H1 (cell line): Measurements from ENCODE around the gene GPR12. TPM values are rescaled to one million over a fixed set of nuclear protein-coding genes. Genes with fewer than 3 reads are reported as not detected.

ENCODE experiments used
- CTCF ChIA-PET: fragments of 300-600 bp; sonication (Branson Sonifier 250); formaldehyde crosslinking; loops from one replicate; lab custom pipeline; 2021; ENCODE audit not compliant: partially characterized antibody; lab: Charles Lee
- POLR2A ChIA-PET: fragments of 300-600 bp; sonication (Branson Sonifier 250); formaldehyde crosslinking; loops from one replicate; lab custom pipeline; 2021; ENCODE audit warnings: inconsistent platforms; ENCODE audit not compliant: partially characterized antibody; lab: Charles Lee
- DNase-seq, 2 experiments: peaks; one replicate each; pipeline versions ENCODE4 v3.0.0 to v3.0.0-alpha.2; 2010 to 2022; ENCODE audit warnings: low spot score in 2 of 2, low read depth in 1 of 2, mixed read lengths in 1 of 2
- FAIRE-seq: peaks from 2 replicates; lab custom pipeline; 2011; peaks lifted over from hg19 to GRCh38; lab: Jason Lieb, UNC
- H2AFZ ChIP-seq: 2 replicates; pipeline ENCODE4 v1.8.1; 2012; ENCODE audit warnings: low read length, inconsistent platforms
- H2AK5ac ChIP-seq: 2 replicates; pipeline ENCODE4 v1.6.1; 2013; ENCODE audit warnings: low read depth, low read length
- H2BK120ac ChIP-seq: replicated peaks from 2 replicates; pipeline ENCODE3; 2013; ENCODE audit warnings: low read depth, low read length, inconsistent platforms
- H2BK12ac ChIP-seq: 2 replicates; pipeline ENCODE4 v1.6.1; 2013; ENCODE audit warnings: low read depth, low read length
- H2BK15ac ChIP-seq: 2 replicates; pipeline ENCODE4 v1.6.1; 2013; ENCODE audit warnings: low read length
- H2BK20ac ChIP-seq: 2 replicates; pipeline ENCODE4 v1.6.1; 2013; ENCODE audit warnings: low read length
- H2BK5ac ChIP-seq: 2 replicates; pipeline ENCODE4 v1.6.1; 2013; ENCODE audit warnings: low read depth, low read length
- H3K14ac ChIP-seq: 2 replicates; pipeline ENCODE4 v1.6.1; 2013; ENCODE audit warnings: inconsistent platforms; ENCODE audit not compliant: insufficient read length
- H3K18ac ChIP-seq: 2 replicates; pipeline ENCODE4 v1.6.1; 2013; ENCODE audit warnings: low read length; ENCODE audit errors: extremely low read depth
- H3K23ac ChIP-seq: 2 replicates; pipeline ENCODE4 v1.6.1; 2013; ENCODE audit warnings: inconsistent platforms; ENCODE audit not compliant: insufficient read length
- H3K23me2 ChIP-seq: 2 replicates; pipeline ENCODE4 v1.6.1; 2013; ENCODE audit warnings: low read depth, low read length
- H3K27ac ChIP-seq: 2 replicates; pipeline ENCODE4 v1.6.1; 2011; ENCODE audit warnings: low read depth, low read length, inconsistent platforms
- H3K27me3 ChIP-seq, 4 experiments: replicated peaks in 1 of 4; 1 replicate in 1 of 4; 2 replicates in 3 of 4; pipeline versions ENCODE4 v1.6.1 to v1.8.1; 2011 to 2013; ENCODE audit warnings: low read length in 3 of 4, mild to moderate bottlenecking in 3 of 4, inconsistent platforms in 2 of 4, mixed read lengths in 2 of 4, moderate library complexity in 1 of 4; ENCODE audit not compliant: control insufficient read depth in 3 of 4, insufficient read depth in 3 of 4; ENCODE audit errors: extremely low read depth in 1 of 4
- H3K36me3 ChIP-seq, 4 experiments: 2 replicates each; pipeline versions ENCODE4 v1.6.1 to v1.8.1; 2011 to 2013; ENCODE audit warnings: mild to moderate bottlenecking in 4 of 4, low read length in 3 of 4, moderate library complexity in 2 of 4, control low read depth in 1 of 4, inconsistent platforms in 1 of 4; ENCODE audit not compliant: insufficient read depth in 4 of 4, control insufficient read depth in 2 of 4
- H3K4ac ChIP-seq: replicated peaks from 2 replicates; pipeline ENCODE3; 2013; ENCODE audit warnings: low read length, low read depth, mixed read lengths, inconsistent platforms; ENCODE audit not compliant: insufficient read length
- H3K4me1 ChIP-seq, 4 experiments: replicated peaks in 1 of 4; 1 replicate in 1 of 4; 2 replicates in 3 of 4; pipeline versions ENCODE4 v1.6.1 to v1.8.1; 2011 to 2013; ENCODE audit warnings: low read length in 3 of 4, inconsistent platforms in 2 of 4, mixed read lengths in 1 of 4; ENCODE audit not compliant: insufficient read depth in 4 of 4, control insufficient read depth in 3 of 4
- H3K4me2 ChIP-seq, 2 experiments: 2 replicates each; pipeline versions ENCODE4 v1.6.1 to v1.8.1; 2011 to 2013; ENCODE audit warnings: low read depth in 2 of 2, low read length in 2 of 2, control low read depth in 1 of 2, inconsistent platforms in 1 of 2, mild to moderate bottlenecking in 1 of 2; ENCODE audit not compliant: insufficient read depth in 1 of 2
- H3K4me3 ChIP-seq, 4 experiments: fragments of 200-600, 300-600 bp in 1 of 4; sonication (generic), shearing (Covaris generic), sonication (Bioruptor Twin) in 1 of 4; 2 replicates each; pipeline versions ENCODE4 v1.5.1 to v1.8.1; 2011 to 2016; ENCODE audit warnings: low read length in 4 of 4, low read depth in 3 of 4, control low read depth in 2 of 4, inconsistent platforms in 2 of 4, mild to moderate bottlenecking in 2 of 4, mixed read lengths in 1 of 4, moderate library complexity in 1 of 4; ENCODE audit not compliant: insufficient read depth in 2 of 4; ENCODE audit errors: extremely low read depth in 1 of 4
- H3K56ac ChIP-seq: replicated peaks from 2 replicates; pipeline ENCODE3; 2013; ENCODE audit warnings: low read depth, mild to moderate bottlenecking, mixed read lengths, low read length, inconsistent platforms; ENCODE audit not compliant: insufficient read length
- H3K79me1 ChIP-seq: 2 replicates; pipeline ENCODE4 v1.6.1; 2013; ENCODE audit warnings: low read depth, low read length, control low read depth
- H3K79me2 ChIP-seq, 2 experiments: 2 replicates each; pipeline versions ENCODE4 v1.6.1 to v1.8.1; 2012 to 2013; ENCODE audit warnings: low read length in 2 of 2, mild to moderate bottlenecking in 2 of 2, inconsistent platforms in 1 of 2; ENCODE audit not compliant: insufficient read depth in 2 of 2, control insufficient read depth in 1 of 2
- H3K9ac ChIP-seq, 4 experiments: replicated peaks in 1 of 4; 1 replicate in 1 of 4; 2 replicates in 3 of 4; pipeline versions ENCODE4 v1.6.1 to v1.8.1; 2011 to 2013; ENCODE audit warnings: low read depth in 3 of 4, low read length in 3 of 4, control low read depth in 2 of 4, mild to moderate bottlenecking in 2 of 4, moderate library complexity in 2 of 4, inconsistent platforms in 1 of 4; ENCODE audit errors: extremely low read depth in 1 of 4
- H3K9me3 ChIP-seq, 2 experiments: 2 replicates each; pipeline versions ENCODE4 v1.6.1 to v1.8.1; 2012 to 2013; ENCODE audit warnings: mild to moderate bottlenecking in 2 of 2, moderate library complexity in 2 of 2, control low read depth in 1 of 2, inconsistent platforms in 1 of 2, low read depth in 1 of 2, low read length in 1 of 2, mixed read lengths in 1 of 2; ENCODE audit not compliant: insufficient read depth in 2 of 2
- H4K20me1 ChIP-seq, 2 experiments: replicated peaks in 1 of 2; 2 replicates each; pipeline versions ENCODE3 to v1.8.1; 2011 to 2013; ENCODE audit warnings: inconsistent platforms in 2 of 2, low read length in 2 of 2, mild to moderate bottlenecking in 1 of 2; ENCODE audit not compliant: insufficient read depth in 2 of 2, control insufficient read depth in 1 of 2
- H4K5ac ChIP-seq: 2 replicates; pipeline ENCODE4 v1.6.1; 2013; ENCODE audit warnings: low read length, low read depth, mixed read lengths, inconsistent platforms; ENCODE audit not compliant: insufficient read length
- H4K8ac ChIP-seq: 2 replicates; pipeline ENCODE4 v1.8.0; 2013; ENCODE audit warnings: mild to moderate bottlenecking, moderate library complexity, low read length, inconsistent platforms; ENCODE audit not compliant: insufficient read depth; ENCODE audit errors: extremely low read depth
- H4K91ac ChIP-seq: replicated peaks from 2 replicates; pipeline ENCODE3; 2013; ENCODE audit warnings: low read length, mixed read lengths, inconsistent platforms; ENCODE audit not compliant: insufficient read length
- CREB1 ChIP-seq: IDR thresholded peaks from 2 replicates; pipeline ENCODE4 v1.6.1; 2012; ENCODE audit warnings: inconsistent platforms
- EP300 ChIP-seq, 2 experiments: IDR thresholded peaks; 1 replicate in 1 of 2; 2 replicates in 1 of 2; pipeline ENCODE4 v1.6.1; 2011 to 2012; ENCODE audit warnings: low read depth in 2 of 2, low read length in 2 of 2, mild to moderate bottlenecking in 2 of 2, borderline replicate concordance in 1 of 2, inconsistent platforms in 1 of 2, moderate library complexity in 1 of 2
- MAFK ChIP-seq: IDR thresholded peaks from 2 replicates; pipeline ENCODE4 v1.6.1; 2012; ENCODE audit warnings: low read depth, mild to moderate bottlenecking, improper control_type of control experiment, low read length
- WGBS, 2 experiments: shearing (Covaris generic) in 1 of 2; methylation state at CpG; one replicate each; pipeline versions ENCODE4 v1.1.6 to v1.1.7; 2013 to 2015; ENCODE audit warnings: low lambda C conversion rate in 2 of 2, mixed read lengths in 2 of 2, inconsistent platforms in 1 of 2, low coverage in 1 of 2, missing lambda C conversion rate in 1 of 2; ENCODE audit not compliant: insufficient replicate concordance in 2 of 2, insufficient coverage in 1 of 2, insufficient read length in 1 of 2; ENCODE audit errors: extremely low coverage in 1 of 2, missing lambda C conversion rate in 1 of 2; 5-methylcytosine and 5-hydroxymethylcytosine counted together
- polyA plus RNA-seq, 7 experiments: library from polyadenylated mRNA; depleted of rRNA in 3 of 7; stranded (reverse) in 5 of 7; unstranded in 2 of 7; fragments of >200 nt in 5 of 7; fragments of 200-250 nt in 2 of 7; gene quantifications; 1 replicate in 5 of 7; 2 replicates in 1 of 7; 4 replicates in 1 of 7; pipeline versions ENCODE4 v1.2.1 to v1.2.3, GENCODE V29; 2011 to 2013; ENCODE audit warnings: missing spikeins in 2 of 7, mixed read lengths in 2 of 7
- total RNA-seq: library from RNA; stranded (reverse); fragmentation: NEBNext Ultra II Directional; extraction: Animal tissue kit (Norgen Biotek cat#: 25700); gene quantifications from 2 replicates; pipeline ENCODE4 v1.2.1, GENCODE V29; 2021
- TF ChIP-seq, protein P1 (sequence below), 3 experiments: IDR thresholded peaks; 1 replicate in 2 of 3; 2 replicates in 1 of 3; pipeline versions ENCODE4 v1.5.1 to v1.6.1; 2011; ENCODE audit warnings: low read length in 3 of 3, mild to moderate bottlenecking in 3 of 3, inconsistent platforms in 2 of 3, low read depth in 1 of 3, moderate library complexity in 1 of 3; ENCODE audit not compliant: insufficient read depth in 1 of 3; ENCODE audit errors: control extremely low read depth in 1 of 3

Gene GPR12
- total and polyA plus RNA-seq, 2 of the 8 experiments (the other 6 are each of a cell fraction or from before 2014, with no cell fraction given): 0.15 to 0.27 TPM

DNA sequence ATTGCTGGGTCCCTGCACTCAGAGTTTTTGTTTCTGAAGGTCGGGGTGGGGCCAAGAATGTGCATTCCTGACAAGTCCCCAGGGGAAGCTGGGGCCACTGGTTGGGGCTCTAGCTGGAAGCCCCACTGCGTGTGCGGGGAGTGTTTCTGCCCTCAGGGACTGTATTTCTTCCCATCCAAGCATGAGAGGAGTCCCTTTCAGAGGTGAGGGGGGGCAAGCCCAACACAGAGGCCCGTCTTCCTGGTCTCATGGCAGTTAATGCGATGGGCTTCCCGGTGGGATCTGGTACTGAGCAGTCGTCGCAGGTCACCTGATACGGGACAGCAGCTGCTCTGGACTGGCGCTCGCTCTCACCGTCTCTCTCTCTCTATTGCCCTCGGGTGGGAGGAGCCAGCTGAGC lies 50.4 kb downstream of the GPR12 start:
- TF ChIP-seq EP300 (IDR thresholded peaks at IDR 0.05; ENCODE audit: borderline replicate concordance in 1 of 2, low read depth in 2 of 2, low read length in 2 of 2) (no peak), CREB1 (no peak), MAFK (no peak)
- TF ChIP-seq, protein P1, sequence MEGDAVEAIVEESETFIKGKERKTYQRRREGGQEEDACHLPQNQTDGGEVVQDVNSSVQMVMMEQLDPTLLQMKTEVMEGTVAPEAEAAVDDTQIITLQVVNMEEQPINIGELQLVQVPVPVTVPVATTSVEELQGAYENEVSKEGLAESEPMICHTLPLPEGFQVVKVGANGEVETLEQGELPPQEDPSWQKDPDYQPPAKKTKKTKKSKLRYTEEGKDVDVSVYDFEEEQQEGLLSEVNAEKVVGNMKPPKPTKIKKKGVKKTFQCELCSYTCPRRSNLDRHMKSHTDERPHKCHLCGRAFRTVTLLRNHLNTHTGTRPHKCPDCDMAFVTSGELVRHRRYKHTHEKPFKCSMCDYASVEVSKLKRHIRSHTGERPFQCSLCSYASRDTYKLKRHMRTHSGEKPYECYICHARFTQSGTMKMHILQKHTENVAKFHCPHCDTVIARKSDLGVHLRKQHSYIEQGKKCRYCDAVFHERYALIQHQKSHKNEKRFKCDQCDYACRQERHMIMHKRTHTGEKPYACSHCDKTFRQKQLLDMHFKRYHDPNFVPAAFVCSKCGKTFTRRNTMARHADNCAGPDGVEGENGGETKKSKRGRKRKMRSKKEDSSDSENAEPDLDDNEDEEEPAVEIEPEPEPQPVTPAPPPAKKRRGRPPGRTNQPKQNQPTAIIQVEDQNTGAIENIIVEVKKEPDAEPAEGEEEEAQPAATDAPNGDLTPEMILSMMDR (IDR thresholded peaks at IDR 0.05; ENCODE audit: control extremely low read depth in 1 of 3, insufficient read depth in 1 of 3, low read depth in 1 of 3, low read length in 3 of 3): no peak
- Histone ChIP-seq H2BK15ac (no peak overlapping the region), H3K79me1 (no peaks in the 10 kb centered on the region), H2AK5ac (no peak overlapping the region), H3K27me3 (no peaks in the 10 kb centered on the region), H3K14ac (no peak overlapping the region), H3K23me2 (no peaks in the 10 kb centered on the region), H3K4me3 (0 out of 8 replicates have a peak overlapping the region, but pooled peaks of 1 of the 4 experiments have one; percentile 1), H4K91ac (no peak overlapping the region), H2BK12ac (no peak overlapping the region), H3K79me2 (no peaks in the 10 kb centered on the region), H4K5ac (no peak overlapping the region), H3K18ac (no peak overlapping the region), H3K9ac (no peak overlapping the region), H3K23ac (no peak overlapping the region), H4K8ac (no peak overlapping the region), H3K56ac (no peak overlapping the region), H3K4me2 (no peak overlapping the region; a peak in 2 of 4 replicates), H3K27ac (no peak overlapping the region), H2BK5ac (no peak overlapping the region), H2BK20ac (no peak overlapping the region), H4K20me1 (no peaks in the 10 kb centered on the region), H3K4ac (no peak overlapping the region), H3K4me1 (peaks cover 1 to 10% (median 4%) of the 10 kb centered on the region in 4 experiments; a peak in 5 of 7 replicates), H3K9me3 (peaks cover 6 to 7% of the 10 kb centered on the region in 2 experiments; a peak in 2 of 4 replicates), H2AFZ (no peak overlapping the region), H3K36me3 (no peaks in the 10 kb centered on the region), H2BK120ac (no peak overlapping the region)
- POLR2A ChIA-PET: no interaction called here
- CTCF ChIA-PET: interaction anchor here (2.3 to 11.9 kb wide), 4 partner anchors 9 to 221 kb away, joined by 5 to 131 read pairs (median 25); no protein-coding TSS in a partner anchor
- FAIRE-seq (no peak), DNase-seq (no peak)
- 72% methylated on average over 13 of the region's 13 CpGs; no CpG with 5 or more reads in 1 of the 2 experiments for WGBS, 2 experiments
